CD4-positive, alpha-beta T cell treated with Interleukin-17A for 4 hours (primary cell): Measurements from ENCODE around the gene ZFYVE28.

ENCODE experiments used
- DNase-seq: peaks from one replicate; pipeline ENCODE4 v3.0.0-alpha.2; 2020; ENCODE audit warnings: mixed read lengths

ZFYVE28 gene

GRCh38 chr4:2330091-2331042 lies 88.1 kb downstream of the ZFYVE28 start:
- DNase-seq = no peak

GRCh38 chr4:2327579-2327978 lies 90.9 kb downstream of the ZFYVE28 start:
- DNase-seq = no peak

GRCh38 chr4:2324891-2325290 lies 93.6 kb downstream of the ZFYVE28 start:
- DNase-seq = no peak

GRCh38 chr4:2322841-2323240 lies 95.6 kb downstream of the ZFYVE28 start:
- DNase-seq = no peak

- DNase-seq = no peak
These were observed 96.2 kb downstream of the ZFYVE28 start for GRCh38 chr4:2322227-2322626.

- DNase-seq = no peak
These were observed 96.9 kb downstream of the ZFYVE28 start for GRCh38 chr4:2321279-2322196.

- DNase-seq = no peak
These were observed 97.7 kb downstream of the ZFYVE28 start for GRCh38 chr4:2320746-2321145.

- DNase-seq = no peak
These were observed 98.3 kb downstream of the ZFYVE28 start for GRCh38 chr4:2320152-2320551.

- DNase-seq = no peak
These were observed 99.6 kb downstream of the ZFYVE28 start for GRCh38 chr4:2318885-2319284.

- DNase-seq = no peak
These were observed 100.0 kb downstream of the ZFYVE28 start for GRCh38 chr4:2318476-2318875.

GRCh38 chr4:2313366-2313765 lies 105.1 kb downstream of the ZFYVE28 start:
- no peak for DNase-seq

- no peak for DNase-seq
These were observed 111.6 kb downstream of the ZFYVE28 start for GRCh38 chr4:2306773-2307410.

- no peak for DNase-seq
These were observed 112.5 kb downstream of the ZFYVE28 start for GRCh38 chr4:2305766-2306501.

- DNase-seq = no peak
These were observed 113.4 kb downstream of the ZFYVE28 start for GRCh38 chr4:2304877-2305561.

- no peak for DNase-seq
These were observed 114.0 kb downstream of the ZFYVE28 start for GRCh38 chr4:2304321-2304876.

- DNase-seq = no peak
These were observed 114.6 kb downstream of the ZFYVE28 start for GRCh38 chr4:2303686-2304320.

GRCh38 chr4:2303121-2303685 lies 115.2 kb downstream of the ZFYVE28 start:
- no peak for DNase-seq

- no peak for DNase-seq
These were observed 115.9 kb downstream of the ZFYVE28 start for GRCh38 chr4:2302387-2303119.

GRCh38 chr4:2301806-2302205 lies 116.6 kb downstream of the ZFYVE28 start:
- DNase-seq = no peak

GRCh38 chr4:2301225-2301642 lies 117.2 kb downstream of the ZFYVE28 start:
- DNase-seq = no peak
